K562 (cell line): Measurements from ENCODE around the gene NPHP1. TPM values are rescaled to one million over a fixed set of nuclear protein-coding genes. Genes with fewer than 3 reads are reported as not detected.
A peak's percentile ranks its signal among the peaks of the same experiment; 100 is the strongest.

Experiments used
- CHCHD3 ChIP-seq: fragments of 250-450 bp; sonication (Bioruptor Pico); IDR thresholded peaks from 2 replicates; pipeline ENCODE4 v2.1.2; 2022; ENCODE audit warnings: mild to moderate bottlenecking
- DACH1 ChIP-seq: fragments of 450-650 bp; IDR thresholded peaks from 2 replicates; pipeline ENCODE4 v1.6.1; 2018; ENCODE audit not compliant: partially characterized antibody
- KLF13 ChIP-seq: fragments of 450-650 bp; IDR thresholded peaks from 2 replicates; pipeline ENCODE4 v1.6.1; 2016; ENCODE audit warnings: missing genetic modification characterization, low read depth, mild to moderate bottlenecking, missing compliant biosample characterization, moderate library complexity, borderline replicate concordance
- MTA3 ChIP-seq: fragments of 450-650 bp; formaldehyde crosslinking; IDR thresholded peaks from 2 replicates; pipeline ENCODE4 v1.6.1; 2017; ENCODE audit warnings: mild to moderate bottlenecking, borderline replicate concordance
- NFE2L1 ChIP-seq: fragments of 450-650 bp; IDR thresholded peaks from 2 replicates; pipeline ENCODE4 v1.6.1; 2016; ENCODE audit warnings: missing genetic modification characterization, low read depth, mild to moderate bottlenecking, missing compliant biosample characterization, moderate library complexity, borderline replicate concordance
- PHF20 ChIP-seq: fragments of 450-650 bp; IDR thresholded peaks from 2 replicates; pipeline ENCODE4 v1.6.1; 2018; ENCODE audit not compliant: partially characterized antibody
- SNRNP70 ChIP-seq: fragments of 200-400 bp; formaldehyde crosslinking; optimal IDR thresholded peaks from 2 replicates; pipeline ENCODE3; 2017; ENCODE audit warnings: low read depth, low read length
- TAF7 ChIP-seq: fragments of 450-650 bp; IDR thresholded peaks from 2 replicates; pipeline ENCODE4 v1.6.1; 2016; ENCODE audit warnings: missing genetic modification characterization, missing compliant biosample characterization
- THAP12 ChIP-seq: fragments of 250-450 bp; sonication (Bioruptor Pico); IDR thresholded peaks from 2 replicates; pipeline ENCODE4 v1.9.0; 2021; ENCODE audit warnings: mild to moderate bottlenecking, inconsistent platforms
- ZNF280A ChIP-seq: fragments of 450-650 bp; IDR thresholded peaks from 2 replicates; pipeline ENCODE4 v1.6.1; 2018; ENCODE audit warnings: mild to moderate bottlenecking, low read depth; ENCODE audit not compliant: partially characterized antibody
- ZNF408 ChIP-seq: fragments of 250-450 bp; sonication (Bioruptor Pico); IDR thresholded peaks from 2 replicates; pipeline ENCODE4 v1.4.0; 2020; ENCODE audit warnings: low read depth, mild to moderate bottlenecking, moderate library complexity
- ZNF444 ChIP-seq: fragments of 250-450 bp; sonication (Bioruptor Pico); IDR thresholded peaks from 2 replicates; pipeline ENCODE4 v1.4.0; 2020; ENCODE audit warnings: mild to moderate bottlenecking, moderate library complexity
- ZNF668 ChIP-seq: fragments of 250-450 bp; sonication (Bioruptor Pico); IDR thresholded peaks from 2 replicates; pipeline ENCODE4 v1.8.0; 2022; ENCODE audit warnings: mild to moderate bottlenecking, inconsistent platforms
- polyA plus RNA-seq, 8 experiments: library from polyadenylated mRNA; depleted of rRNA in 4 of 8; stranded (reverse) in 5 of 8; unstranded in 3 of 8; fragments of >200 nt; fragmentation: Nextera tagmentation in 2 of 8; fragmentation: Illumina TruSeq in 1 of 8; extraction: Ambion mirVana in 2 of 8; extraction: Trizol in 1 of 8; gene quantifications; 2 replicates each; pipeline versions ENCODE4 v1.2.1 to v1.2.3, GENCODE V29; 2011 to 2014; ENCODE audit warnings: inconsistent platforms in 1 of 8, missing spikeins in 1 of 8
- total RNA-seq, 7 experiments: library from RNA; depleted of rRNA in 6 of 7; stranded (reverse); fragments of >200 nt in 6 of 7; fragmentation: Illumina TruSeq in 2 of 7; extraction: Trizol in 2 of 7; gene quantifications; 2 replicates each; pipeline versions ENCODE4 v1.2.1 to v1.2.3, GENCODE V29; 2011 to 2021; ENCODE audit warnings: low replicate concordance in 1 of 7
- TF ChIP-seq, protein P1 (sequence below): sonication (generic); formaldehyde crosslinking; IDR thresholded peaks from 2 replicates; pipeline ENCODE4 v1.8.0; 2022; ENCODE audit warnings: mild to moderate bottlenecking, missing genetic modification reagents
- TF ChIP-seq, protein P2 (sequence below): sonication (generic); formaldehyde crosslinking; IDR thresholded peaks from 2 replicates; pipeline ENCODE4 v1.8.0; 2022; ENCODE audit warnings: mild to moderate bottlenecking, missing genetic modification reagents
- TF ChIP-seq, protein P3 (sequence below): IDR thresholded peaks from 2 replicates; pipeline ENCODE4 v1.6.1; 2011; ENCODE audit not compliant: insufficient read length; ENCODE audit errors: extremely low read depth

NPHP1 gene
- total and polyA plus RNA-seq, 9 of the 15 experiments (the other 6 are each of a cell fraction or from before 2014, with no cell fraction given), result 0.11 to 0.32 (median 0.20) TPM; not detected in 5

DNA sequence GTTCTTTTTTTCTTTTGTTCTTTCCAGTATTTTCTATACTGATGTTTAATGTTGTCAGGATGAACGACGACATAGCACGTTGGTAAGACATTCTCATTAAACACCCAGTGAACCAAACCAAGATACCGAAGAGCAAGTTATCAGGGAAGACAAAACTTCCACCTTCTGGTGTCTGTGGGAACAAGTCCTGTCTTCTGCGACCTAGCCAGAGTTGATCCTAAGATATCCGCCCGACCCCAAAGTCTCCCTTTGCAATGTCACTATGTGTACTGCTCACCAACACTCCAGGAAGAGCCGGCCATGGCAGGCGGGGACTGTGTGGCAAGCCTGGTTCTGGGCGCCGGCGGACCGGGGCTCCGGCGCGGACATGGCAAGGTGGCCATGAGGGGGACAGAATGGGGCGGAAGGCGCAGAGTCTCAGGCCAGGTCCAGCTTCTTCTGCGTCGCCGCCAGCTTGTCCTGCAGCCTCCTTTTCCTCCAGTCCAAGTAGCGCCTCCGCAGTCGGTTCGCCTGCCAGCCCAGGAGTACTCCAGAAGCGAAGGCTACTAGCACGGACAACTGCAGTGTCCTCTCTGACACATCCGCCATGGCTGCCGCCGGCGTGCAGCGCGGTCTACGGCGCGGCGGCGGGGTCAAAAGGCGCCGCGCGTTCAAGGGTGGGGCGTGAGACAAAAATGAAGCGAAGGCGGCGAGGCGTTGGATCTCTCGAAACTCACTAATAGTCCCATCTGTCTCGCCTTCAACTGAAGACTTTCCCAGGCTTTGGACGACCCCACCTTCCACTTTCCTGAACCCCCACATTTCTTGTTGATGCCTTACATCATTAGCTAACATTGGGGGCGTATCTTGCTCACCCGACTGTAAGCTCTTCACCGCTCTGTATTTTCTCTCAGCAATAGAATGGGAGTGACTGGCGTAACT, 7.4 kb upstream of the NPHP1 start, which contains the start of gene MTLN (continued):
- TF ChIP-seq, protein P1, sequence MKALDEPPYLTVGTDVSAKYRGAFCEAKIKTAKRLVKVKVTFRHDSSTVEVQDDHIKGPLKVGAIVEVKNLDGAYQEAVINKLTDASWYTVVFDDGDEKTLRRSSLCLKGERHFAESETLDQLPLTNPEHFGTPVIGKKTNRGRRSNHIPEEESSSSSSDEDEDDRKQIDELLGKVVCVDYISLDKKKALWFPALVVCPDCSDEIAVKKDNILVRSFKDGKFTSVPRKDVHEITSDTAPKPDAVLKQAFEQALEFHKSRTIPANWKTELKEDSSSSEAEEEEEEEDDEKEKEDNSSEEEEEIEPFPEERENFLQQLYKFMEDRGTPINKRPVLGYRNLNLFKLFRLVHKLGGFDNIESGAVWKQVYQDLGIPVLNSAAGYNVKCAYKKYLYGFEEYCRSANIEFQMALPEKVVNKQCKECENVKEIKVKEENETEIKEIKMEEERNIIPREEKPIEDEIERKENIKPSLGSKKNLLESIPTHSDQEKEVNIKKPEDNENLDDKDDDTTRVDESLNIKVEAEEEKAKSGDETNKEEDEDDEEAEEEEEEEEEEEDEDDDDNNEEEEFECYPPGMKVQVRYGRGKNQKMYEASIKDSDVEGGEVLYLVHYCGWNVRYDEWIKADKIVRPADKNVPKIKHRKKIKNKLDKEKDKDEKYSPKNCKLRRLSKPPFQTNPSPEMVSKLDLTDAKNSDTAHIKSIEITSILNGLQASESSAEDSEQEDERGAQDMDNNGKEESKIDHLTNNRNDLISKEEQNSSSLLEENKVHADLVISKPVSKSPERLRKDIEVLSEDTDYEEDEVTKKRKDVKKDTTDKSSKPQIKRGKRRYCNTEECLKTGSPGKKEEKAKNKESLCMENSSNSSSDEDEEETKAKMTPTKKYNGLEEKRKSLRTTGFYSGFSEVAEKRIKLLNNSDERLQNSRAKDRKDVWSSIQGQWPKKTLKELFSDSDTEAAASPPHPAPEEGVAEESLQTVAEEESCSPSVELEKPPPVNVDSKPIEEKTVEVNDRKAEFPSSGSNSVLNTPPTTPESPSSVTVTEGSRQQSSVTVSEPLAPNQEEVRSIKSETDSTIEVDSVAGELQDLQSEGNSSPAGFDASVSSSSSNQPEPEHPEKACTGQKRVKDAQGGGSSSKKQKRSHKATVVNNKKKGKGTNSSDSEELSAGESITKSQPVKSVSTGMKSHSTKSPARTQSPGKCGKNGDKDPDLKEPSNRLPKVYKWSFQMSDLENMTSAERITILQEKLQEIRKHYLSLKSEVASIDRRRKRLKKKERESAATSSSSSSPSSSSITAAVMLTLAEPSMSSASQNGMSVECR (CRISPR knock-in tag), result peak; percentile 56; the same call in 1 of the 2 replicates
- TF ChIP-seq, protein P2, sequence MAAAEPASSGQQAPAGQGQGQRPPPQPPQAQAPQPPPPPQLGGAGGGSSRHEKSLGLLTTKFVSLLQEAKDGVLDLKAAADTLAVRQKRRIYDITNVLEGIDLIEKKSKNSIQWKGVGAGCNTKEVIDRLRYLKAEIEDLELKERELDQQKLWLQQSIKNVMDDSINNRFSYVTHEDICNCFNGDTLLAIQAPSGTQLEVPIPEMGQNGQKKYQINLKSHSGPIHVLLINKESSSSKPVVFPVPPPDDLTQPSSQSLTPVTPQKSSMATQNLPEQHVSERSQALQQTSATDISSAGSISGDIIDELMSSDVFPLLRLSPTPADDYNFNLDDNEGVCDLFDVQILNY (CRISPR knock-in tag), result peak; percentile 44; the same call in 1 of the 2 replicates
- TF ChIP-seq KLF13 (tag) (no peak), NFE2L1 (tag) (no peak), DACH1 (no peak), SNRNP70 (no peak), THAP12 (no peak), MTA3 (peak; percentile 99), TAF7 (tag) (peak; percentile 84), PHF20 (peak; percentile 89), ZNF408 (CRISPR knock-in tag) (no peak), ZNF280A (no peak), ZNF444 (CRISPR knock-in tag) (0 out of 2 replicates have a peak, but pooled peaks have one; percentile 44), CHCHD3 (CRISPR knock-in tag) (no peak), ZNF668 (CRISPR knock-in tag) (no peak)
- TF ChIP-seq, protein P3, sequence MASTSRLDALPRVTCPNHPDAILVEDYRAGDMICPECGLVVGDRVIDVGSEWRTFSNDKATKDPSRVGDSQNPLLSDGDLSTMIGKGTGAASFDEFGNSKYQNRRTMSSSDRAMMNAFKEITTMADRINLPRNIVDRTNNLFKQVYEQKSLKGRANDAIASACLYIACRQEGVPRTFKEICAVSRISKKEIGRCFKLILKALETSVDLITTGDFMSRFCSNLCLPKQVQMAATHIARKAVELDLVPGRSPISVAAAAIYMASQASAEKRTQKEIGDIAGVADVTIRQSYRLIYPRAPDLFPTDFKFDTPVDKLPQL, result no peak
